Inferior parietal cortex (tissue), 1 donor: ENCODE data around the gene LRRC14B.
A peak's percentile ranks its signal among the peaks of the same experiment; 100 is the strongest.

Experiments used
- DNase-seq: peaks from one replicate; pipeline ENCODE4 v3.0.0-alpha.2; 2016; ENCODE audit errors: extremely low spot score

LRRC14B gene

GRCh38 chr5:174876-175465 lies 16.3 kb upstream of the LRRC14B start:
- no peak for DNase-seq

DNA sequence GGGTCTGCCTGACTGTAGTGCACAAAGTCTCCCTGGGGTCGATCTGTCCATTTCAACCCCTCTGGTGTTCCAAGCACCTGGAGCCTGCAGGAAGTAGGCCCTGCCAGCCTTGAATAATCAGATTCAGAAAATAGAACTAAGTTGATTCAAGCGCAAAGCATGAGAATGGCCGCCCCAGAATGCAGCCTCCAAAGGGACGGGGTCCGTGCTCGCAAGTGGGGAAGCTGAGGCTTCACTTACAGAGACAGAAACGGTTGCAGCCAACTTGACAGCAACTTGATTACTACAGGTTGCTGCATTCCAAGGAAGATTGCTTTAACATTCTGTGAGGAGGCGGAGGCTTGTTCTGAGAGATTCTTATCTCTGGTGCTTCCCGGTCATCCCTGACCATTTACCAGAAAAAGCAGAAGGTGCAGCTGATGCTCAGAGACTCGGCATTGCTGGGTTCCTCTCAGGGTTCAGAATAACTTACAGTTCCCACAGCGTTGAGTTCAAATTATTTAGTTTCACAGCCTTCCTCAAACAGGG lies 14.9 kb upstream of the LRRC14B start:
- no peak for DNase-seq

DNA sequence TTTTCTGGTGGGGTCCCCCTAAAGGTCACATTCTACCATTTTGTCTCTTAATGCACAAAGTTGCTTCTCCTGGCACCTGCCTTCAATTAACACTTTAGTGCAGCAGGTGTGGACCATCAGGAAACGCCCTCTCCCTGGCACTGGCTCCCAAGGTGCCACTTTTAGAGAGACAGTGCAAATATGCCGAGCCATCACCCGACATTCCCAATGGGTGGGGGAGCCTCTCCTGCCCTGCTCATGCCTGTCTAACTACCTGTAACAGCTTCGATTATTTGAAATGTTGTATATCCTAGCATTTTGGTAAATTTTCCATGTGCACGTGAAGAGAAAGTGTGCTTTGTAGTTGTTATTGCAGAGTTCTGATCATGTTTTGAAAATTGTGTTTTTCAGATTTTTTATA lies 13.2 kb upstream of the LRRC14B start:
- DNase-seq, result no peak

GRCh38 chr5:179401-179800 lies 11.9 kb upstream of the LRRC14B start:
- no peak for DNase-seq

- DNase-seq, result no peak
These were observed 10.9 kb upstream of the LRRC14B start for GRCh38 chr5:180286-180918.

DNA sequence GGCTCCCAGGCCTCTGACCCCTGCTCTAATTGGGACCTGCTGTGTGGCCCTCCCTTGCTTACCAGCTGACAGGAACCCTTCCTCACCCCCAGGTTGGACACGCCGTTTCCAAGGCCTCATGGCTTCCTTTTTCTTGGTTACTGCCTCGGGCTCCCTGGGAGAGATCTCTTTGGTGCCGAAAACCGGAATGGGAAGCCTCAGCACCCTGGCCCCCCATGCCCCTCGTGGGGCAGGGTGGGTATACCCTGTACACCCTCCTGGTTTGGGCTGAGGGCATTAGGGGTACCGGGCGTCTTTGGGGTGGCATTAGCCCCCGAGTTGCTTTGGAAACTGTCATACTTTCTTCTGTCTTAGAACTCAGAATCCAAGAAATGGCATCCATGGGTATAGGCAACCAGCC lies 10.1 kb upstream of the LRRC14B start:
- DNase-seq, result no peak

- DNase-seq, result no peak
These were observed 9.7 kb upstream of the LRRC14B start for GRCh38 chr5:181566-181965.

DNA sequence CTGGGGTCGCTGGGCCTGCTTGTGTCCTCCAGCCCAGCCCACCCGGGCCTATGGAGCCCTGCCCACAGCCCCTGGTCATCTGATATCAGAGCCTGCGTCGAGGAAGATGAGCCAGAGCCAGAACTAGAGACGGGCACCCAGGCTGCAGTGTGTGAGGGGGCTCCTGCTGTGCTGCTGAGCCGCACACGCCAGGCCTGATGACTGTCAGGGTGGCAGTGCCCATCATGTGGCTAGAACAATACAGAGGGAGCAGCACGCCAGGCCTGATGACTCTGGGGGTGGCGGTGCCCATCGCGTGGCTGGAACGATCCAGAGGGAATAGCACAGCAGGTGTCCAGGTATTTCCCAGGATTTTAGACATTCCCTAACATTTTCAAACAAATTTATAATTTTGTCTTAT lies 9.2 kb upstream of the LRRC14B start:
- DNase-seq, result no peak

DNA sequence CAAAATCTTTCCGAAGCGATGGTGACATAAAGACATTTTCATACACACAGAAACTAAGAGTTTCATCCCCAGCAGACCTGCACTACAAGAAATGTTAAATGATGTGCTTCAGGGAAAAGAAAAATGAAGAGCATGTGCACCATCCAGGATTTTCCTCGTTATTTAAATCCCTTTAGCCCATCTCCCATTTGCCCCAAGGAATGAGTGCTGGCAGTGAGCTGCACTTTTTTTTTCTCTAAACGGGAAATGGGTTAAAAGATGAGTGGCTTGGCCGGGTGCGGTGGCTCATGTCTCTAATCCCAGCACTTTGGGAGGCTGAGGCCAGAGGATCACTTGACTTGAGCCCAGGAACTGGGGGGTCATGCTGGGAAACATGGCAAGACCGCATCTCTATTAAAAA lies 6.8 kb upstream of the LRRC14B start:
- no peak for DNase-seq

DNA sequence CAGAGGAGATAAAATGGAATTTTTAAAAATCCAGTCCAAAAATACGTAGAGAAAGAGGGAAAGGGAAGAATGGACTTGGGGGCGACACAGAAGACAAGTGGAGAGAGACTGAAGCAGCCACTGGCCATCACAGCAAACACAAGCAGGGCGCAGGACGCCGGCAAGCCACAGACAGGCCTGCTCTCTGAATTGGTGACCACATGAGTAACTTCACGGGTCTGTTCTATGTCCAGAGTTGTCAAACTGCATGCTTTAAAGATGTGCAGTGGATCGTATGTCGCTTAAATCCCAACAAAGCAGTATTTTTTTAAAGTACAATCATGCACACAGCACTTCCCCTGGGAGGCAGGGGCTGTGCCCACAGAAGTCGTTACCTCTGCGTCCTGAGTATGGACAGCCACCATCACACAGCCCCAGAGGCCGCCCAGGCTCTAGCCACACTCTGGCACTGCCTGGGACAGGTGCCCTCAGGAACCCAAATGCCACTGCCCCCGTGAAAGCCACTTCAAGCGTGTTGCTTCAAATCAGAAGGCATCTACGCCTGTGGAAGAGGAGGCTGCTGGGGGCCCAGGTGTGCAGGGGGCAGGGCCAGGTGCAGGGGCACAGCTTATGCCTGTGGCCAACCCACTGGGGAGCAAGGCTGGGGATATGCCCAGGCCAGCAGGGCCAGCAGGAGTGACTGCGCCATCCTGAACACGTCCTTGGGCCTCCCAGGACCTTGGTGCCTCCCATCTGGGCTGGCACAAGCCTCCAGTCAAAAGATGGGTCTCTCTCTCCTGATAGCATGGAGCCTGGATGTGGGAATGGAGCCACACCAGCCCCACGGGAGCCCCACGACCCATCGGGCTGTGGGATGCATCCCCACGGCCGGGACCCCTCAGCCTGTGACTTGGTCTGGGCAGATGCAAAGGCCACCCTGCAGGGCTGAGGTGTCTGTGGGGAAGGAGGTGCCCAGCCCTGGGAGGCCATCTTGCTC lies 5.9 kb upstream of the LRRC14B start:
- no peak for DNase-seq

DNA sequence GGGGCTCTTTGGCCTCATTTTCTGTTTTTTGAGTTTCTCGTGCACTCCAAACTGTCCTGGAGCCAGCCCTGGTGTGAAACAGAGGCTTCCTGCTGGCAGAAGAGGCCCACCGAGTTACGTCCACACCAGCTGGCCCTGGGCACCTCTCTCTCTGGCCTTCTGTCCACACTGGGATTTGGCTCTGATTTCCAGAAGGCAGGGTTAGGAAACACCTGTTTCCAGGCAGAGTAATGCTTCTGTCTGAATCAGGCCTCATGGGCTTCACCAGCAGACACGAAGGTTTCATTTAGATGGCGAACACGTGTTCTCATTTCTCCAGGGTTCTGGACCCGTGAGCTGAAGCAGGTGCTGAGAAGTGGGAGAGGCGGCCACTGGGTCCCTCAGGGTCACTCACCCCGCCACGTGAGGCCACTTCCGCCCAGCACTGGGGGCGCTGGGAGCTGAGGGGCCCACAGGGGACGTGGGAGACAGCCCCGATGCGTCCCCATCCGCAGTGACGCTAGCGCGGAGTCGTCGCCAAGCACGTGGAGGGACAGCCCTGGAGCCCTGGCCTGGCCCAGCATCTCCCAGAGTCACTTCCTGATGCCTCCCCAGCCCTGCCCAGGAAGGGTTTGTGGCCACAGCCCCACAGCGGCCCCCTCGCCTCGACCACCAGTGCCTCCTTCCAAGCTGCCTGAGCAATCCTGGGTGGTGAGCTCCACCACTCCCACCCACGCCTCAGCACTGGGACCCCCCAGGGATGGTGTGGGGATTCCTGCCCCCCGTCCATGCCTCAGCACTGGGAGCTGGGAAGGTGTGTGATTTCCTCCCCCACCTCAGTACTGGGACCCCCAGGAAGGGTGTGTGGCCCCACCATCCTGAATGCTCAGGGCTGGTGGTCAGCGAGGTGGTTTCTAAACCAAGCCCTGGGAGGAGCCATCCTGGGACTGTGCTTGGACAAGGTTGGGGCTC lies 4.9 kb upstream of the LRRC14B start:
- no peak for DNase-seq

DNA sequence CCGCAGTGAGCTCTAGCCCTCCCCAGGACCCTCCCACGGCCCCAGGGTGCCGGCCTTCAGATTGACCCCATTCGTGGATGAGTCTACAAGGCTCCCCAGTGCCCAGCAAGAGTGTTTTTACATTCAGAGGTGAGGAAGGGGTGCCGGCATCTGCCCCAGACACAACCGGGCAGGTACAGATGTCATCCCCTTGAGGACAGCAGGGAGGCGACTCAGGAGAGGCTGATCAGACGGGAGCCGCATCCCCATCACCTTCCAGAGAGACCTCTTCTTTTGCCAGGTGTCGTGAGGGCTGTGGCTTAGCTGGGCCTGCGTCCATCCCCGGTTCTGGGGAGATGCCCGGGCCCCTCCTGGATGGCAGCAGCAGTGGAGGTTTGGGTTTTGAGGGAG lies 4.3 kb upstream of the LRRC14B start:
- DNase-seq, result no peak

DNA sequence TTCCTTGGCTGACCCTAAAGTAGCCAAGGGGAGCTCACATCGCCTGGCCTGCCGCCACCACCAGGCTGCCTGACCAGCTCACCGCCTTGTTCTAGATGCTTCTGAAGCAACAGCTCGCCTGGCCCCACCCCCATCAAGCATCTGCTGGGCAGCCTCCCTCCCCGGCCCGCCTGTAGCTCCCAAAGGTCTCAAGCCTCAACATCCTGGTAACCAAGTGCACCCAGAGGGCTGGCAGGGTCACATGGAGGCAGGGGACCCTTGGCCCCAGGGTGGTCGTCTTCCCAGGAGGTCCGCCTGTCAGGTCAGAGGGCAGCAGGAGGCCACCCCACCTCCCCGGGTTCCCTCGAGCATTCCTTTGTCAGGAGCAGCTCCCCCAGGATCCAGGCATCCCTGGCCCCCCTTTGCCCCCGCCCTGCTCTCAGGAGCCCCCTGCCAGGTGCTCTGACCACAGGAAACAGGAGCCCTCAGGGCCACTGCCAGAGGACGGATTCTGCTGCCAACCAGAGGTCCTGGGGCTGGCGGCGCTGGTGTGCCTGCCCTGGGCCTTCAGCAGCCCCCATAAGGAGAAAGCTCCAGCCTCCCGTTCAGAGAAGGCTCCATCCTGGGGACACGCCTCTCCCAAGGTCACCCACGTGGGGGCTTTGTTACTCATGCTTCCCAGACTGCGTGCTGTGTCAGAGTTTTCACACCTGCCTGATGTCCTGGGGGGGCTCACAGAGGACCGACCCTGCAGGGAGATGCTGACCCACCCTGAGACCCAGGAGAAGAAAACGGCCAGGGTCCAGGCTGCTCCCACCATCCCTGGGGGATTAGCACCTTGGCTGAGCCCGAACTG lies 3.5 kb upstream of the LRRC14B start:
- DNase-seq, result no peak

GRCh38 chr5:188488-189481 lies 2.5 kb upstream of the LRRC14B start:
- DNase-seq, result peak; percentile 84

DNA sequence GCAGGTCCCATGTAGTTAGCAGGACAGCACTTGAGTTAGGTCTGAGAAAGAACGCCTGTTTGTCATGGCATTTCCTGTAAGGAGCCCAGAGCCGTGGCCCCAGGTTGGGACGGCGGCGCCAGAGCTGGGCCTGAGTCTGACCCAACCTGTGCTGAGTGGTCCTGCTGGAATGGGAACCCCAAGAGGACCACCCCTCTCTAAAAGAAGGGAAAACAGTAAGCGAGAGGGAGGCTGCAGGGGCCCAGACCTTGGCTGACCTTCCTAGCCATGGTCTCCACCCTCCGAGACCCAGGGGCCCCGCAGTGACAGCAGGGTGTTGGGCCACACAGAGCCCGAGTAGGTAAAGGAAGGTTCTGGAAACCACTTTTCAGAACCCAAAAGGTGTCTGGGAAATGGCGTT lies 1.8 kb upstream of the LRRC14B start:
- no peak for DNase-seq

GRCh38 chr5:189976-190365 lies 1.3 kb upstream of the LRRC14B start:
- no peak for DNase-seq

- no peak for DNase-seq
These were observed 794 bp upstream of the LRRC14B start for GRCh38 chr5:190366-191035.

DNA sequence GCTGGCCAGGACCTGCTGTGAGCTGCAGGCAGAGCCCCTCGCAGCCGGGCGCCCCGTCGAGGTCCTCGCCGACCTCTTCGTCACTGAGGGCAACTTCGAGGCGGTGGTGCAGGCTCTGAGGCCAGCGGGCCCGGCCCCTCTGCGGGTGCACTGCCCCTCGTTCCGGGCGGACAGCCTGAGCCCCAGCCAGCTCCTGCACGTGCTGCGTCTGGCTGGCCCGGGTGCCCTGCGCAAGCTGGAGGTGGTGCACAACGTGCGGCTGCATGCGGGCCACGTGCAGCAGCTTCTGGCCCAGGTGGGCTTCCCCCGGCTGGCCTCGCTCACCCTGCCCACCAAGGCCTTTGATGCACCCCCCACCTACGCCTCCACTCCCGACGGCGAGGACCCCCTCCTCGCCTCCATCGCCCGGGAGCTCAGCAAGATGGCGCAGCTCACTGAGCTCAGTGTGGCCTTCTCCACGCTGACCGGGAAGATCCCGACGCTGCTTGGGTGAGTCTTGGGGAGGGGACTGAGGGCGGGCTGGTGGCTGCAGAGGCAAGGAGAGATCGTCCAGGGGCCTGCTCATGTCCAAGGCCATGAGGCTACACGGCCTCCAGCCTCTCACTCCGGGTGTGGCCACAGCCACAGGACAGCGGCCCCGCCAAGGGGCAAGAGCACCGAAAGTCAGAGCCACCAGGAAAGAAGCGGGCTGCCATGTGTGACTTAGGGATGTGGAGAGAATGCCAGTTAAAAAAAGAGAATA lies 825 bp downstream of the LRRC14B start:
- no peak for DNase-seq
